ENCODE measurements around the gene GAS2L3. TPM values are rescaled to one million over a fixed set of nuclear protein-coding genes. Genes with fewer than 3 reads are reported as not detected.

GAS2L3 gene
- polyA plus RNA-seq (2011; rRNA removed), result 5.6 and 9.1 TPM in 2 replicates
- polyA minus RNA-seq (2011; rRNA and poly(A)+ RNA removed), result 7.4 and 12.1 TPM in 2 replicates

DNA sequence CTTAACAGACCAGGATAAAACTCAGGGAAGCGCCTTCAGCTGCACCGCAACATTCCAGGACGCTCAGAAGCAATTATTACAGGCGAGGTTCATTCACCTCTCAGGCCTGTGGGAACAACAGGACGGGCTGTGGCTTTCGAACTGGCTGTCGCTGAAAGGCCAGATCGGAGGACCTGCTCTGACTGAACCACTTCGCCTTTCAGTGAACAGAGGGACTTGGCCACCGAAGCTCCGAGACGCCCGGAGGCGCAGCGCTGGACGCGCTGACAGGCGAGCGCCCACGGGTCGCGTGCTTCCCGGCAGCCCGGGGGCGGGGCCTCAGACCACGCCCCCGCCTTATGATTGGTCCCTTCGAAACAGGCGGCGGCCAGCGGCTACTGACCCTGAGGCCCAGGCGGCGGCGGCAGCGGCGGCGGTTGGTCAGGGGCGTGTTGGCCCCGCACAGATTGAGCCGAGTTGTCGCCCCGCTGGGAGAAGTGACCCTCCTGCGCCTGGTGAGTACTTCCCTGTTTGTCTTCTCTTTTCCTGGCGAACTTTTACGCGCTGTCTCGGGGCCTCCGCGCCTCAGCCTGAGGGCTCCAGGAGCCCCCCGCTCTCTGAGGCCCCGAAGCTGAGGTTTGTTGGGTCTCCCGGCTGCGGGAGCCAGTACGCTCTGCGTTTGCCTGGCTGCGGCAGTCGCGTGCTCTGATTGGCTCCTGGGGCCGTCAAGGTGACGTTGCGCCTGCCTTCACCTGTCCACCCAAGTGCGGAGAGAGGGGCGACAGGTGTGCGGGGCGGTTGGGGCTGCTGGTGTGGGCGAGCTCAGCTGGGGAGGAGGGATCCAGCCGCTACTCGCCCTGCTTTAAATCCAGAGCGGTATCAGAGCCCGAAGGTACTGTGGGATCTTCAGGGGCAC lies at the start of gene GAS2L3:
TSS of gene GAS2L3 (plus strand) at position 393 of the 895 bp plus-strand sequence. CDS start 21,221 bp downstream, outside the sequence.
- CTCF ChIA-PET, result interaction anchor here (0.9 to 1.8 kb wide), 3 partner anchors 19 to 339 kb away, joined by 3 to 4 read pairs (median 4); no protein-coding TSS in a partner anchor
- Histone ChIP-seq H3K27ac (ENCODE audit: low read depth, low read length) (peak within 1 kb of the TSS; percentile 47), H3K4me3 (ENCODE audit: low read depth, low read length) (peak within 1 kb of the TSS; percentile 82), H3K9me3 (ENCODE audit: control insufficient read depth, insufficient read depth, low read length) (no peaks in the 10 kb centered on the region; the same call in 1 of the 2 replicates), H3K27me3 (ENCODE audit: control insufficient read depth, insufficient read depth, low read length) (no peaks in the 10 kb centered on the region)
- DNase-seq (ENCODE audit: low read depth, low spot score), result peak; percentile 48
- POLR2A ChIA-PET, result interaction anchor here (0.6 to 1.3 kb wide), 2 partner anchors 21 to 89 kb away, joined by 3 to 7 read pairs; no protein-coding TSS in a partner anchor
- TF ChIP-seq, protein P1, sequence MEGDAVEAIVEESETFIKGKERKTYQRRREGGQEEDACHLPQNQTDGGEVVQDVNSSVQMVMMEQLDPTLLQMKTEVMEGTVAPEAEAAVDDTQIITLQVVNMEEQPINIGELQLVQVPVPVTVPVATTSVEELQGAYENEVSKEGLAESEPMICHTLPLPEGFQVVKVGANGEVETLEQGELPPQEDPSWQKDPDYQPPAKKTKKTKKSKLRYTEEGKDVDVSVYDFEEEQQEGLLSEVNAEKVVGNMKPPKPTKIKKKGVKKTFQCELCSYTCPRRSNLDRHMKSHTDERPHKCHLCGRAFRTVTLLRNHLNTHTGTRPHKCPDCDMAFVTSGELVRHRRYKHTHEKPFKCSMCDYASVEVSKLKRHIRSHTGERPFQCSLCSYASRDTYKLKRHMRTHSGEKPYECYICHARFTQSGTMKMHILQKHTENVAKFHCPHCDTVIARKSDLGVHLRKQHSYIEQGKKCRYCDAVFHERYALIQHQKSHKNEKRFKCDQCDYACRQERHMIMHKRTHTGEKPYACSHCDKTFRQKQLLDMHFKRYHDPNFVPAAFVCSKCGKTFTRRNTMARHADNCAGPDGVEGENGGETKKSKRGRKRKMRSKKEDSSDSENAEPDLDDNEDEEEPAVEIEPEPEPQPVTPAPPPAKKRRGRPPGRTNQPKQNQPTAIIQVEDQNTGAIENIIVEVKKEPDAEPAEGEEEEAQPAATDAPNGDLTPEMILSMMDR (IDR thresholded peaks at IDR 0.05; ENCODE audit: low read depth, low read length), result no peak

DNA sequence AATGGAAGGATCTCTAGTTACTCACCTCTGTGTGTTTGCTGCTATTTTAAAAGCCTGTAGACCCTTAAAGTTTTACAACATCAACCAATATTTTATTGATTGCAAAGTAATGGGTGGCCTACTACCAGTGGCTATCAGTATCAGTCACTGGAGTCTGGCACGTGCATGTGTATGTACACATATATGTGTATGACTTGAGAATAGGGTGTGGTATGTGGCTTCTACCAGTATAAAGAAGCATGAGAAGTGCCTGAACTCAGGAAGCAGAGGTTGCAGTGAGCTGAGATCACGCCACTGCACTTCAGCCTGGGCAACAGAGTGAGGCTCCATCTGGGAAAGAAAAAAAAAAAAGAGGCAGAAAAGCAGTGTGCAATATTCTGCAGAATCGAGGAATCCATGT lies 45.5 kb upstream of the GAS2L3 start:
- H3K4me3 ChIP-seq (ENCODE audit: low read depth, low read length), result no peak overlapping the region
- no peaks in the 10 kb centered on the region for H3K9me3 ChIP-seq (ENCODE audit: control insufficient read depth, insufficient read depth, low read length)
- TF ChIP-seq, protein P1 (IDR thresholded peaks at IDR 0.05; ENCODE audit: low read depth, low read length), result no peak
- no peaks in the 10 kb centered on the region for H3K27me3 ChIP-seq (ENCODE audit: control insufficient read depth, insufficient read depth, low read length)
- DNase-seq (ENCODE audit: low read depth, low spot score), result no peak
- H3K27ac ChIP-seq (ENCODE audit: low read depth, low read length), result no peak overlapping the region
- ChIA-PET POLR2A (no interaction called here), CTCF (interaction anchor here (0.6 kb wide), 1 partner anchor 201 kb away, joined by 3 read pairs; no protein-coding TSS in a partner anchor)

DNA sequence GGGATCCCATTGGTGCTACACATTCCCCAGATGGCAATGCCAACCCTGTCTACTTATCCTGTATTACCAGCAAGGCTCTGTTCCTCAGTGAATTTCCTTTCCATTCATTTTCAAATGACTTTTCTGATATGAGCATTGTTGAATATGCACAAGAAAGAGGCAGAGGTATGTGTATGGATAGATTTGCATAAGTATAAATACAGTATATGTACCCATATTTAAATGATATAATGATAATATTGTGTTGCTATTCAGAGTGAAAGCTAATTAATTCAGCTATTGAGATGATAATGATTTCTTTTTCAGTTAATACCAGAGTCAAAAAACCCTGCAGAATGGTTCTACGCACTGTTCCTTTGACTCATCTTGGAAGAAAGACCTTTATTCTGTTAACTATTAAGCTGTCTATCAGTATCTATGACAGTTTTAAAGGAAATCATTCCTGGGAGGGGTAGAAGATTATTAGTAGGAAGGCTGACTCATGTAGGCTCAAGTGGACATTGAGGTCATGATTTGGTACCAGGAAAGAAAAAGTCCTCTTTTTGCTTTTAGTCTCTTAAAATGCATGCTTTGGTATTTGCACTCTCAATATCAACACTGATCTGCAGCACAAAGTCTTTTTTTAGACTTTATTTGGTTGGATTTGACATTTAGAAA lies 44.9 kb upstream of the GAS2L3 start:
- Histone ChIP-seq H3K4me3 (ENCODE audit: low read depth, low read length) (no peak overlapping the region), H3K9me3 (ENCODE audit: control insufficient read depth, insufficient read depth, low read length) (no peaks in the 10 kb centered on the region), H3K27me3 (ENCODE audit: control insufficient read depth, insufficient read depth, low read length) (no peaks in the 10 kb centered on the region), H3K27ac (ENCODE audit: low read depth, low read length) (no peak overlapping the region)
- DNase-seq (ENCODE audit: low read depth, low spot score), result no peak
- ChIA-PET POLR2A (no interaction called here), CTCF (interaction anchor here (0.6 kb wide), 1 partner anchor 200 kb away, joined by 3 read pairs; no protein-coding TSS in a partner anchor)
- TF ChIP-seq, protein P1 (IDR thresholded peaks at IDR 0.05; ENCODE audit: low read depth, low read length), result no peak

DNA sequence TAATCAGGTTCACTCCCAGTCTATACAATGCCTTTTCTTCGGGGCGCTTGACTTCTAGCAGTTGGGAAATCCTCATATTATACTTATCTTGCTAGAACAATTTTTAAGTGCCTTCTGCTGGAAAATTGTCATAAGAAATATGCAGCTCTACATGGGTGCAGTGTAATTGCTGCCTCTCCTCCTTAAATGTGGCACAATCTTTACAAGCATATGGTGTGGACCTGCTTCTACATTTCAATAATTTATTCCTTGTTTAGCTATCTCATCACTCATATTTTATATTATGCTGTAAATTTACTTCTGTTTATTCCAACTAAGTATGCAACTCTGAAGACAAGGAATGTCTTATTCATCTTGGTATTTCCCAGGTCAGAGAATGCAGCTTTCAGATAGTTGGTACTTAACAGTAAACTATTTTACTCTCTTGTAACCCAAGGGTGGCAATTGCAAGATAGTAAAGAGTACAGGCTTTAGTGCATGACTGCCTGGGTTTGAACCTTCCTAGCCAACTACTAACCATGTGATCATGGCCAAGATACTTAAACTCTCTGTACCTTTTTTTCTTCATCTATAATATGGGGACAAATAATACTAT lies 43.6 kb upstream of the GAS2L3 start:
- ChIA-PET CTCF (no interaction called here), POLR2A (interaction anchor here (0.6 kb wide), 1 partner anchor 263 kb away, joined by 4 read pairs; the partner anchor contains the start of genes DEPDC4 and SCYL2)
- Histone ChIP-seq H3K4me3 (ENCODE audit: low read depth, low read length) (no peak overlapping the region), H3K27me3 (ENCODE audit: control insufficient read depth, insufficient read depth, low read length) (no peaks in the 10 kb centered on the region), H3K27ac (ENCODE audit: low read depth, low read length) (no peak overlapping the region), H3K9me3 (ENCODE audit: control insufficient read depth, insufficient read depth, low read length) (no peaks in the 10 kb centered on the region)
- TF ChIP-seq, protein P1 (IDR thresholded peaks at IDR 0.05; ENCODE audit: low read depth, low read length), result no peak
- no peak for DNase-seq (ENCODE audit: low read depth, low spot score)
